Adrenal gland (tissue), 5 donors: ENCODE measurements around the gene SH3BP1.

ENCODE experiments used
- CTCF ChIP-seq, 6 experiments: fragments of 450-650 bp in 4 of 6; fragments of 200-600 bp in 2 of 6; sonication (generic) in 1 of 6; IDR thresholded peaks; 1 replicate in 5 of 6; 2 replicates in 1 of 6; pipeline versions ENCODE4 v1.5.1 to v1.8.0; 2016 to 2021; ENCODE audit warnings: antibody characterized with exemption in 6 of 6, mild to moderate bottlenecking in 2 of 6, moderate library complexity in 1 of 6
- POLR2A ChIP-seq, 2 donors: fragments of 450-650 bp; IDR thresholded peaks; one replicate each; pipeline ENCODE4 v1.6.1; 2017; ENCODE audit warnings: antibody characterized with exemption in 2 of 2, mild to moderate bottlenecking in 2 of 2, moderate library complexity in 1 of 2
- donor health status: DM: no; HTN: no; CAD: no.

- TF ChIP-seq CTCF (IDR thresholded peaks at IDR 0.05) (no peak), POLR2A (IDR thresholded peaks at IDR 0.05) (no peak)
These were observed 28.3 kb upstream of the SH3BP1 start for GRCh38 chr22:37611207-37611606.
